ENCODE data around the gene CEACAM3. TPM values are rescaled to one million over a fixed set of nuclear protein-coding genes. Genes with fewer than 3 reads are reported as not detected.
"Not testable (repeated sequence)": the region's sequence is repeated elsewhere in the genome, so short reads cannot be mapped to it uniquely, and the experiment has no call there.

The CEACAM3 gene
- 1.2 TPM for total RNA-seq
- long read RNA-seq, partial matches to known transcripts: 0 of 2 reads
- long read RNA-seq, other reads (novel, unspliced or antisense): 0 of 2 reads

- intact Hi-C loops (cut with DNase I): no loop called here
- DNase-seq (no peak), ATAC-seq (peak; percentile 44)
- Histone ChIP-seq H3K27me3 (no peaks in the 10 kb centered on the region), H3K27ac (no peak within 1 kb of the TSS), H3K4me1 (no peaks in the 10 kb centered on the region), H3K36me3 (no peaks in the 10 kb centered on the region), H3K9me3 (no peaks in the 10 kb centered on the region), H3K4me3 (no peak within 1 kb of the TSS)
- TF ChIP-seq, protein P1, sequence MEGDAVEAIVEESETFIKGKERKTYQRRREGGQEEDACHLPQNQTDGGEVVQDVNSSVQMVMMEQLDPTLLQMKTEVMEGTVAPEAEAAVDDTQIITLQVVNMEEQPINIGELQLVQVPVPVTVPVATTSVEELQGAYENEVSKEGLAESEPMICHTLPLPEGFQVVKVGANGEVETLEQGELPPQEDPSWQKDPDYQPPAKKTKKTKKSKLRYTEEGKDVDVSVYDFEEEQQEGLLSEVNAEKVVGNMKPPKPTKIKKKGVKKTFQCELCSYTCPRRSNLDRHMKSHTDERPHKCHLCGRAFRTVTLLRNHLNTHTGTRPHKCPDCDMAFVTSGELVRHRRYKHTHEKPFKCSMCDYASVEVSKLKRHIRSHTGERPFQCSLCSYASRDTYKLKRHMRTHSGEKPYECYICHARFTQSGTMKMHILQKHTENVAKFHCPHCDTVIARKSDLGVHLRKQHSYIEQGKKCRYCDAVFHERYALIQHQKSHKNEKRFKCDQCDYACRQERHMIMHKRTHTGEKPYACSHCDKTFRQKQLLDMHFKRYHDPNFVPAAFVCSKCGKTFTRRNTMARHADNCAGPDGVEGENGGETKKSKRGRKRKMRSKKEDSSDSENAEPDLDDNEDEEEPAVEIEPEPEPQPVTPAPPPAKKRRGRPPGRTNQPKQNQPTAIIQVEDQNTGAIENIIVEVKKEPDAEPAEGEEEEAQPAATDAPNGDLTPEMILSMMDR (IDR thresholded peaks at IDR 0.05): no peak
Observed at GRCh38 chr19:41796362-41796761, at the start of gene CEACAM3. CEACAM3 (plus strand) TSS chr19:41796587; CDS start chr19:41796678, 91 bp downstream.

- no peaks in the 10 kb centered on the region for H3K4me1 ChIP-seq
- TF ChIP-seq, protein P1 (IDR thresholded peaks at IDR 0.05): peak; percentile 53
- no peak overlapping the region for H3K27ac ChIP-seq
- DNase-seq (no peak), ATAC-seq (peak; percentile 86)
- no peak overlapping the region for H3K4me3 ChIP-seq
- intact Hi-C loops (cut with DNase I): no loop called here
- H3K36me3 ChIP-seq: no peaks in the 10 kb centered on the region
- H3K9me3 ChIP-seq: no peaks in the 10 kb centered on the region
- H3K27me3 ChIP-seq: peaks cover 4% of the 10 kb centered on the region
Observed at GRCh38 chr19:41746593-41747227, 49.7 kb upstream of the CEACAM3 start.

DNA sequence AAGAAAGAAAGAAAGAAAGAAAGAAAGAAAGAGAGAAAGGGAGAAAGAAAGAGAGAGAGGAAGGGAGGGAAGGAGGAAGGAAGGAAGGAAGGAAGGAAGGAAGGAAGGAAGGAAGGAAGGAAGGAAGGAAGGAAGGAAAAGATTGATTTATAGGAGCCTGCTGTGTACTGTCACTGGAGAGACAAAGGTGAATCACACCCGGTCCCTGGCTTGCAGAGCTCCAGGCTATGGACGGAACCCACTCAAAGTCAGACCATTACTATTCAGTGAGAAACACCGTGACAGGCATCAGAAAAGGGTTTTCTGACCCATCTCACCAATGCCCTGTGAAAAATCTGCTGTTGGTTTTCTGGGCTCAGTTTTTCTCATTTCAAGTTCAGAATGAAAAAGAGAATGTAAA, 48.4 kb upstream of the CEACAM3 start:
- no peak for ATAC-seq

GRCh38 chr19:41750248-41751134, 45.9 kb upstream of the CEACAM3 start:
- H3K4me1 ChIP-seq; H3K36me3 ChIP-seq; DNase-seq; H3K9me3 ChIP-seq; H3K27me3 ChIP-seq; intact Hi-C loops (cut with DNase I): not testable (repeated sequence)
- H3K4me3 ChIP-seq: peak overlapping the region; percentile 15
- peak overlapping the region; percentile 65 for H3K27ac ChIP-seq
- peak; percentile 60 for ATAC-seq

More for the DNA sequence above, 48.4 kb upstream of the CEACAM3 start:
- Histone ChIP-seq H3K4me1 (no peaks in the 10 kb centered on the region), H3K36me3 (no peaks in the 10 kb centered on the region), H3K27ac (no peak overlapping the region), H3K9me3 (no peaks in the 10 kb centered on the region), H3K4me3 (no peak overlapping the region), H3K27me3 (peaks cover 4% of the 10 kb centered on the region)
- intact Hi-C loops (cut with DNase I): no loop called here
- TF ChIP-seq, protein P1 (IDR thresholded peaks at IDR 0.05): no peak
- DNase-seq: no peak

DNA sequence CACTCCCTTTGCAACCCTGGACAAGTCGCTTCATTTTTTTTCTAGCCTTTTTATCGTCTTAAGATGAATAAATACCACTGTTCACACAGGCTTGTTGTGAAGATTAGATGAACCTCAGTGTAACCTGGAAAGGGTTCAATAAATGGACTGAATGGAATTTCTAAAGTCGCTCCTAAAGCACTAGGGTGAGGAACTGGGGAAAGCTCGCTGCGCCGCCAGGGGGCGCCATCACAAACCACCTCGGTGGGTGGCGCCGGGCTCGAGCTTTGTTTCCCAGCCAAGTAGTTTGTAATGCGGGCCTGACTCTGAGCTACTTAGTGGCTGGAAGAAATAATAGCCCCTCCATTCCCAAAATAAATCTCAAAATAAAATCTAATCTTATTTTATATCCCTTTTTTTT, 43.2 kb upstream of the CEACAM3 start:
- TF ChIP-seq, protein P1 (IDR thresholded peaks at IDR 0.05): peak; percentile 82
- Histone ChIP-seq H3K27ac (peak overlapping the region; percentile 33), H3K4me3 (no peak overlapping the region), H3K27me3 (no peaks in the 10 kb centered on the region), H3K36me3 (no peaks in the 10 kb centered on the region), H3K4me1 (no peaks in the 10 kb centered on the region), H3K9me3 (no peaks in the 10 kb centered on the region)
- ATAC-seq: peak; percentile 59
- peak; percentile 88 for DNase-seq
- intact Hi-C loops (cut with DNase I): no loop called here

All from upper lobe of right lung (tissue), 1 donor.